ENCODE data around the gene LHB.
"Not testable (repeated sequence)": the region's sequence is repeated elsewhere in the genome, so short reads cannot be mapped to it uniquely, and the experiment has no call there.

LHB gene

GRCh38 chr19:49017041-49017665, at the start of gene LHB:
TSS of gene LHB (minus strand) at chr19:49017091. CDS start at chr19:49017081, 10 bp downstream.
- no peak for DNase-seq

- DNase-seq: no peak
Measured at GRCh38 chr19:49065905-49066512, 49.1 kb upstream of the LHB start.

GRCh38 chr19:49064768-49065611, 48.1 kb upstream of the LHB start, which contains the start of gene NTF4:
TSS of gene NTF4 (minus strand) at chr19:49064818. CDS start at chr19:49061997, 2,821 bp downstream.
- no peak for DNase-seq

GRCh38 chr19:49064029-49064629, 47.2 kb upstream of the LHB start:
- no peak for DNase-seq

GRCh38 chr19:49061445-49061844, 44.6 kb upstream of the LHB start:
- DNase-seq: no peak

- no peak for DNase-seq
Measured at GRCh38 chr19:49061000-49061399, 44.1 kb upstream of the LHB start.

- no peak for DNase-seq
Measured at GRCh38 chr19:49059053-49059452, 42.2 kb upstream of the LHB start.

GRCh38 chr19:49058562-49058961, 41.7 kb upstream of the LHB start:
- DNase-seq: no peak

GRCh38 chr19:49057636-49058234, 40.8 kb upstream of the LHB start, which contains the start of gene CGB7:
TSS of gene CGB7 (minus strand) at chr19:49057749. CDS start at chr19:49055375, 2,374 bp downstream.
- DNase-seq: no peak

- not testable (repeated sequence) for DNase-seq
Measured at GRCh38 chr19:49056902-49057596, 40.2 kb upstream of the LHB start.

GRCh38 chr19:49056101-49056901, 39.4 kb upstream of the LHB start:
- no peak for DNase-seq

GRCh38 chr19:49050376-49051033, 33.6 kb upstream of the LHB start:
- DNase-seq: not testable (repeated sequence)

GRCh38 chr19:49049834-49050233, 32.9 kb upstream of the LHB start:
- not testable (repeated sequence) for DNase-seq

GRCh38 chr19:49049011-49049410, 32.1 kb upstream of the LHB start, which contains the start of gene CGB8:
TSS of gene CGB8 (minus strand) at chr19:49049111. CDS start at chr19:49048739, 372 bp downstream.
- DNase-seq: not testable (repeated sequence)

- not testable (repeated sequence) for DNase-seq
Measured at GRCh38 chr19:49043548-49043947, 26.7 kb upstream of the LHB start, which contains the start of gene CGB5. TSS of gene CGB5 (plus strand) at chr19:49043848. CDS start at chr19:49044210, 362 bp downstream.

- DNase-seq: not testable (repeated sequence)
Measured at GRCh38 chr19:49042666-49043065, 25.8 kb upstream of the LHB start.

GRCh38 chr19:49042177-49042576, 25.3 kb upstream of the LHB start:
- no peak for DNase-seq

GRCh38 chr19:49039736-49040135, 22.8 kb upstream of the LHB start:
- DNase-seq: not testable (repeated sequence)

GRCh38 chr19:49038557-49039276, 21.8 kb upstream of the LHB start:
- DNase-seq: not testable (repeated sequence)

GRCh38 chr19:49038111-49038510, 21.2 kb upstream of the LHB start:
- DNase-seq: not testable (repeated sequence)
